A549 (cell line): ENCODE results near the gene C20orf141. TPM values are rescaled to one million over a fixed set of nuclear protein-coding genes. Genes with fewer than 3 reads are reported as not detected.
"Not testable (repeated sequence)": the region's sequence is repeated elsewhere in the genome, so short reads cannot be mapped to it uniquely, and the experiment has no call there.

ENCODE experiments used
- ATAC-seq, 2 experiments: fragments of 200-7000 bp in 1 of 2; fragments of >200 bp in 1 of 2; cut with Nextera tagmentation in 1 of 2; cut with Tn5 transposase in 1 of 2; 3 replicates each; pipeline versions ENCODE4 v1.8.0 to v1.9.1; 2018 to 2020; ENCODE audit warnings: mild to moderate bottlenecking in 1 of 2, moderate library complexity in 1 of 2
- CTCF ChIA-PET: fragments of 300-600 bp; sonication (Branson Sonifier 250); formaldehyde crosslinking; extraction: SDS; loops from one replicate; lab custom pipeline; 2021; ENCODE audit warnings: antibody characterized with exemption, inconsistent platforms; lab: Yijun Ruan, JAX
- POLR2A ChIA-PET: fragments of 350-600 bp; formaldehyde crosslinking; extraction: SDS; loops from one replicate; lab custom pipeline; 2021; ENCODE audit warnings: antibody characterized with exemption, inconsistent platforms; lab: Yijun Ruan, JAX
- DNase-seq, 2 experiments: peaks; one replicate each; pipeline versions ENCODE4 v3.0.0 to v3.0.0-alpha.2; 2011 to 2016; ENCODE audit warnings: low read depth in 1 of 2, low spot score in 1 of 2
- FAIRE-seq: peaks from 2 replicates; lab custom pipeline; 2011; peaks lifted over from hg19 to GRCh38; lab: Jason Lieb, UNC
- H3K27ac ChIP-seq, 2 experiments: fragments of >200 bp; sonication (Bioruptor Twin); formaldehyde crosslinking; 3 replicates each; pipeline ENCODE4 v1.5.1; 2016 to 2017
- H3K4me1 ChIP-seq: fragments of >200 bp; sonication (Bioruptor Twin); formaldehyde crosslinking; 3 replicates; pipeline ENCODE4 v1.6.1; 2016
- H3K4me2 ChIP-seq: fragments of >200 bp; sonication (Bioruptor Twin); formaldehyde crosslinking; 3 replicates; pipeline ENCODE4 v1.6.1; 2016
- H3K4me3 ChIP-seq: fragments of >200 bp; sonication (Bioruptor Twin); formaldehyde crosslinking; 3 replicates; pipeline ENCODE4 v1.5.1; 2016
- H3K9me3 ChIP-seq: fragments of >200 bp; sonication (Bioruptor Twin); formaldehyde crosslinking; 3 replicates; pipeline ENCODE4 v1.6.1; 2016
- ATOH8 ChIP-seq: fragments of 250-450 bp; sonication (Bioruptor Pico); IDR thresholded peaks from 2 replicates; pipeline ENCODE4 v1.5.0; 2020; ENCODE audit warnings: low read depth, mild to moderate bottlenecking, moderate library complexity
- BCL3 ChIP-seq: fragments of >200 bp; sonication (Bioruptor Twin); formaldehyde crosslinking; IDR thresholded peaks from 3 replicates; pipeline ENCODE4 v1.6.1; 2016
- FOSB ChIP-seq: fragments of 250-450 bp; sonication (Bioruptor Pico); IDR thresholded peaks from 2 replicates; pipeline ENCODE4 v1.5.0; 2020; ENCODE audit warnings: mild to moderate bottlenecking, moderate library complexity
- HDAC2 ChIP-seq: fragments of 200-600 bp; sonication (generic); IDR thresholded peaks from 2 replicates; pipeline ENCODE4 v1.6.1; 2016
- HES2 ChIP-seq: fragments of >200 bp; sonication (Bioruptor Twin); formaldehyde crosslinking; IDR thresholded peaks from 2 replicates; pipeline ENCODE4 v1.6.1; 2016
- HOXB13 ChIP-seq: fragments of 250-450 bp; sonication (Bioruptor Pico); IDR thresholded peaks from 2 replicates; pipeline ENCODE4 v1.5.0; 2020; ENCODE audit warnings: low read depth, mild to moderate bottlenecking, moderate library complexity
- MYC ChIP-seq: IDR thresholded peaks from 2 replicates; pipeline ENCODE4 v1.6.1; 2012; ENCODE audit warnings: mild to moderate bottlenecking, inconsistent platforms, low read length, improper control_type of control experiment, borderline replicate concordance
- NFE2L2 ChIP-seq: fragments of 150-350 bp; conservative IDR thresholded peaks from 2 replicates; pipeline ENCODE4 v1.6.1; 2014; ENCODE audit warnings: low read length
- NPAS2 ChIP-seq: fragments of 250-450 bp; sonication (Bioruptor Pico); IDR thresholded peaks from 2 replicates; pipeline ENCODE4 v1.8.0; 2022; ENCODE audit warnings: mild to moderate bottlenecking, moderate library complexity, borderline replicate concordance
- PBX3 ChIP-seq: IDR thresholded peaks from 2 replicates; pipeline ENCODE4 v1.6.1; 2012
- POLR2AphosphoS2 ChIP-seq: conservative IDR thresholded peaks from 2 replicates; pipeline ENCODE4 v1.6.1; 2012; ENCODE audit warnings: low read length, improper control_type of control experiment, inconsistent platforms
- REST ChIP-seq: fragments of 200-600 bp; sonication (generic); IDR thresholded peaks from 2 replicates; pipeline ENCODE4 v1.6.1; 2016; ENCODE audit warnings: antibody characterized with exemption, mild to moderate bottlenecking, moderate library complexity
- RNF2 ChIP-seq: fragments of 200-600 bp; sonication (generic); IDR thresholded peaks from 2 replicates; pipeline ENCODE4 v1.6.1; 2016; ENCODE audit warnings: low read depth, mild to moderate bottlenecking, antibody characterized with exemption, moderate library complexity, borderline replicate concordance
- SREBF2 ChIP-seq: fragments of 450-650 bp; IDR thresholded peaks from 2 replicates; pipeline ENCODE4 v1.6.1; 2014; ENCODE audit warnings: mild to moderate bottlenecking, moderate library complexity
- TP53 ChIP-seq: fragments of 250-450 bp; sonication (Bioruptor Pico); IDR thresholded peaks from 2 replicates; pipeline ENCODE4 v1.5.0; 2021; ENCODE audit warnings: mild to moderate bottlenecking, moderate library complexity
- ZC3H11A ChIP-seq: fragments of 450-650 bp; IDR thresholded peaks from 2 replicates; pipeline ENCODE4 v1.6.1; 2014; ENCODE audit warnings: antibody characterized with exemption, mild to moderate bottlenecking
- WGBS: methylation state at CpG from one replicate; pipeline ENCODE4 v1.1.6; 2017; ENCODE audit errors: missing lambda C conversion rate; 5-methylcytosine and 5-hydroxymethylcytosine counted together
- polyA plus RNA-seq, 4 experiments: library from polyadenylated mRNA; depleted of rRNA in 3 of 4; stranded (reverse); fragments of >200 nt; fragmentation: RNase III in 1 of 4; extraction: RNeasy Plus Mini Kit Qiagen cat#74134 plus additional on column Dnase treatment in 1 of 4; gene quantifications; 2 replicates in 3 of 4; 3 replicates in 1 of 4; pipeline ENCODE4 v1.2.3, GENCODE V29; 2011 to 2017

The C20orf141 gene
- polyA plus RNA-seq, 2 of the 4 experiments (the other 2 are of a cell fraction), result 0.16 to 0.56 TPM

- DNase-seq, result no peak
- no peak for ATAC-seq
- H3K4me3 ChIP-seq, result no peak overlapping the region
- H3K27ac ChIP-seq, result no peak overlapping the region
- CTCF ChIA-PET, result interaction anchor here (4.4 kb wide), 1 partner anchor 46 kb away, joined by 12 read pairs; no protein-coding TSS in a partner anchor
- H3K4me1 ChIP-seq, result peaks cover 8% of the 10 kb centered on the region; the same call in 2 of the 3 replicates
- peaks cover 12% of the 10 kb centered on the region; the same call in 2 of the 3 replicates for H3K9me3 ChIP-seq
- no peak for FAIRE-seq
- POLR2A ChIA-PET, result no interaction called here
- H3K4me2 ChIP-seq, result 0 out of 3 replicates have a peak overlapping the region, but pooled peaks have one; percentile 8
- WGBS, result 30% methylated on average over 4 of the region's 4 CpGs
- TF ChIP-seq POLR2AphosphoS2 (no peak), RNF2 (no peak), SREBF2 (no peak), BCL3 (no peak)
Observed at GRCh38 chr20:2806351-2806701, 8.5 kb upstream of the C20orf141 start.

GRCh38 chr20:2807019-2807418, 7.8 kb upstream of the C20orf141 start:
- 52% methylated on average over 4 of the region's 4 CpGs for WGBS
- POLR2A ChIA-PET, result no interaction called here

GRCh38 chr20:2807929-2808328, 6.9 kb upstream of the C20orf141 start:
- H3K4me2 ChIP-seq, DNase-seq, POLR2A ChIA-PET, H3K4me1 ChIP-seq, H3K4me3 ChIP-seq, FAIRE-seq, H3K27ac ChIP-seq, ATAC-seq: not testable (repeated sequence)
- peaks cover 20% of the 10 kb centered on the region for H3K9me3 ChIP-seq
- CTCF ChIA-PET, result interaction anchor here (0.8 to 4.4 kb wide), 2 partner anchors 12 to 44 kb away, joined by 3 to 12 read pairs; no protein-coding TSS in a partner anchor
- 68% methylated on average over 9 of the region's 9 CpGs for WGBS

More at GRCh38 chr20:2807019-2807418, 7.8 kb upstream of the C20orf141 start:
- CTCF ChIA-PET, result interaction anchor here (4.4 kb wide), 1 partner anchor 45 kb away, joined by 12 read pairs; no protein-coding TSS in a partner anchor
- TF ChIP-seq ZC3H11A (no peak), FOSB (CRISPR knock-in tag) (no peak), ATOH8 (CRISPR knock-in tag) (no peak), NFE2L2 (no peak), TP53 (CRISPR knock-in tag) (no peak), HES2 (no peak), SREBF2 (no peak), HOXB13 (no peak), REST (no peak), NPAS2 (CRISPR knock-in tag) (no peak), HDAC2 (no peak), PBX3 (no peak), MYC (no peak)
- ATAC-seq (no peak), DNase-seq (no peak), FAIRE-seq (no peak)
- Histone ChIP-seq H3K9me3 (peaks cover 14% of the 10 kb centered on the region), H3K4me2 (no peak overlapping the region), H3K4me3 (no peak overlapping the region), H3K27ac (no peak overlapping the region), H3K4me1 (peaks cover 8% of the 10 kb centered on the region; the same call in 2 of the 3 replicates)
